ENCODE measurements around the gene PKNOX2.

The PKNOX2 gene

DNA sequence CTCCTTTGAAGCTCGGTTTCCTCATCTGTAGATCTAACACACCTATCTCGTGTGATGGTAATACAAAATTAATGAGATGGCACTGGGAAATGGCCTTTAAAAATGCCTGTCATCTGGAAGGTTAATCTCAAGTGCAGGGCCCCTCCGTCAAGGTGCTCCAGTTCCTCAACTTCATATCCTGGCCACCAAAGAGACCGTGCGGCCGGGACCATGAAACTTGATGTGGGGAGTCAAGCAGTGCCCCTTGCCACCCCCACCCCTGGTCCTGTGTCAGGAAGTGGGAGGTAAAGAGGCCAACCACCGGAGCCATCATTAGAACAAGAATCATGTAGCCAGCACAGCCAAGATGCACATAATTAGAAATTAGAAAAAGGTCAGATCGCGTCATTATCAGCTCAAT is 223.3 kb downstream of the PKNOX2 start:
- H3K4me3 ChIP-seq (ENCODE audit: control insufficient read depth, low read depth, low read length), result no peak overlapping the region
- TF ChIP-seq, protein P1, sequence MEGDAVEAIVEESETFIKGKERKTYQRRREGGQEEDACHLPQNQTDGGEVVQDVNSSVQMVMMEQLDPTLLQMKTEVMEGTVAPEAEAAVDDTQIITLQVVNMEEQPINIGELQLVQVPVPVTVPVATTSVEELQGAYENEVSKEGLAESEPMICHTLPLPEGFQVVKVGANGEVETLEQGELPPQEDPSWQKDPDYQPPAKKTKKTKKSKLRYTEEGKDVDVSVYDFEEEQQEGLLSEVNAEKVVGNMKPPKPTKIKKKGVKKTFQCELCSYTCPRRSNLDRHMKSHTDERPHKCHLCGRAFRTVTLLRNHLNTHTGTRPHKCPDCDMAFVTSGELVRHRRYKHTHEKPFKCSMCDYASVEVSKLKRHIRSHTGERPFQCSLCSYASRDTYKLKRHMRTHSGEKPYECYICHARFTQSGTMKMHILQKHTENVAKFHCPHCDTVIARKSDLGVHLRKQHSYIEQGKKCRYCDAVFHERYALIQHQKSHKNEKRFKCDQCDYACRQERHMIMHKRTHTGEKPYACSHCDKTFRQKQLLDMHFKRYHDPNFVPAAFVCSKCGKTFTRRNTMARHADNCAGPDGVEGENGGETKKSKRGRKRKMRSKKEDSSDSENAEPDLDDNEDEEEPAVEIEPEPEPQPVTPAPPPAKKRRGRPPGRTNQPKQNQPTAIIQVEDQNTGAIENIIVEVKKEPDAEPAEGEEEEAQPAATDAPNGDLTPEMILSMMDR (IDR thresholded peaks at IDR 0.05; ENCODE audit: control insufficient read depth, insufficient read depth, low read depth, low read length, missing control alignments), result no peak
- DNase-seq (ENCODE audit: low read depth), result no peak

DNA sequence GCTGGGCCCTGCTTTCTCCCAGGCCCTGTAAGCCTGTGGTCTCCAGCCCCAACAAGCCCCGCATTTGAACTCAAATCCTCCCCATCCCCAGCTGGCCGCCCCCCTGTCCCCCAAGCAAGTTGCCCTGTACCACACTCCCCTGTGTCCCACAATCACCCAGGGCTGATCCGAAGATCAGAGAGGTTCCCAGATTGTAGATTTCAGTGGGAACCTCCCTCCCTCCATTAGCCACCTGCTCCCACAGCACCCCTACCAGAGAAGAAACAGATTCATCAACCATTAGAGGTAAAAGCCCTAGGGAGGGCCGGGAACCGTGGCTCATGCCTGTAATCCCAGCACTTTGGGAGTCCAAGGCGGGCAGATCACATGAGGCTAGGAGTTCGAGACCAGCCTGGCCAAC is 224.1 kb downstream of the PKNOX2 start:
- no peak for DNase-seq (ENCODE audit: low read depth)
- H3K4me3 ChIP-seq (ENCODE audit: control insufficient read depth, low read depth, low read length), result no peak overlapping the region
- TF ChIP-seq, protein P1 (IDR thresholded peaks at IDR 0.05; ENCODE audit: control insufficient read depth, insufficient read depth, low read depth, low read length, missing control alignments), result no peak

DNA sequence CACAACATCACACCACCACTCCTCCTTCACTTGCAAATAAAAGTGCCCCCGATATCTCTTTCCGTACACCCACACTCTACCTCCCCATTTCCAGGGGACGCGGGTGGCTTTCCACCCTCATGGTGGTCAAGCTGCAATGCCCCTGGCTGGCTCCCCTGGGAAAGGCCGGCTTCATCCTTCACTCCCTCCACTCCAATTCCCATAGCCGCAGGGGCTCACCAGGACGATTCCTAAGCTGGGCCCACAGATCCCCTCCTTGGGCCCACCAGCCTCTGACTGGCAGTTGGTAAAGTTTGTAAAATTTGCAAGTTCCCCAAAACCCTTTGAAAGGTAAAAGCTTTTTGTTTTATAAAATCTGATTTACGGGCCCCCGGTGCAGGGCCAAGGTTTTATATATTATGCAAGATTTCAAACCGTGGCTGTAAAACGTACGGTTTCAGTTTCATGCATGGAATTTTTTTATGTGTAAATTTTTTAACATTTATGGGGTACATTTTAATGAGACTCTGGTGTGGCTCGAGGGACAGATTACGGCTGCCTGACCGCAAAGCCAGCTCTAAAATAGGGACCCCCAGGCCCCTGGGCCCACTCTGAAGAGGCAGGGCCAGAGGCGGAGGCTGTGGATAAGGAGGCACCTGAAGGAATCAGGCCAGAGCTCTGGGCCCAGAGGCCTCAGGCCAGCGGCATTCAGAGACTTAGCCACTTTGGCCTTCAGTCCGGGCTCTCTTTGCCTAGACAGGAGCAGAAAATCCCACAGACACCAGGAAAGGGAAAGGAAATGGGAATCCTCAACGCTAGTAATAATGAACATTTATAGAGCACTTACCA is 225.0 kb downstream of the PKNOX2 start:
- no peak overlapping the region for H3K4me3 ChIP-seq (ENCODE audit: control insufficient read depth, low read depth, low read length)
- DNase-seq (ENCODE audit: low read depth), result no peak
- TF ChIP-seq, protein P1 (IDR thresholded peaks at IDR 0.05; ENCODE audit: control insufficient read depth, insufficient read depth, low read depth, low read length, missing control alignments), result no peak

DNA sequence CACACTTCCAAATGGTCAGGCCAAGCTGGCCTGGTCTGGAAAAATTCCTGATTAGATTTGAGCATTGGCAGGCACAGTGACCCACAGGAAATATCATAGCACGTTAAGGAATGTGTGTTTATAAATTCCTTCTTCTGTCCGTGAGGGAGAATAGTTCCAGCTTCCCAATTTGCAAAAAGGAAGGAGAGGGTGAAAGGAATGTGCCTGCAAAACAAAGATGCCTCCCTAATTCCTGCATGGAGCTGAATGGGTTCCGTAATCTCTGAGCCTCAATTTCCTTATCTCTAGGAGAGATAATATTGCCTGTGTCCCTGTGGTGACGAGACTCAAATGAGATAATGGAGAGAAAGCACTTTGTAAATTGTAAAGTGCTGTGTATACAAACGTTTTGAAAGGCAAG is 226.4 kb downstream of the PKNOX2 start:
- TF ChIP-seq, protein P1 (IDR thresholded peaks at IDR 0.05; ENCODE audit: control insufficient read depth, insufficient read depth, low read depth, low read length, missing control alignments), result no peak
- DNase-seq (ENCODE audit: low read depth), result peak; percentile 25
- H3K4me3 ChIP-seq (ENCODE audit: control insufficient read depth, low read depth, low read length), result no peak overlapping the region

DNA sequence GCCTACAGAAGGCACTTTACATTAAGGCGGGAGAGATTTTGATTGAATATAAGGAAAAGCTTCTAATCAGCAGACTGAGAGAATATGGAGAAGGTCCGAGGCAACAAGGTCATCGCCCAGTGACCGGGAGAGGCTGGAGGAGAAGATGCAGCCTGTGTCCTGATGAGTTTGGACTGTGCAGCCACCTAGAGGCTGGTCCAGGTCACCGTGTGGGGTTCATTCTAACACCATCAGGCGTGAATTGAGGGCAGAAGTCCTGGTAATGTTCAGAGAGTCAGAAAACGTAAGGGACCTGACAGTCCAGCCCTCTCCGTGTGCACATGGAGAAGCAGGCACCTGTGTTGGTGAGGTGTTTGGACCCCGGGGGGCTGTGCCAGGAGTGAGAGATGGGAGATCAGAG is 228.8 kb downstream of the PKNOX2 start:
- DNase-seq (ENCODE audit: low read depth), result no peak
- TF ChIP-seq, protein P1 (IDR thresholded peaks at IDR 0.05; ENCODE audit: control insufficient read depth, insufficient read depth, low read depth, low read length, missing control alignments), result no peak
- H3K4me3 ChIP-seq (ENCODE audit: control insufficient read depth, low read depth, low read length), result no peak overlapping the region

DNA sequence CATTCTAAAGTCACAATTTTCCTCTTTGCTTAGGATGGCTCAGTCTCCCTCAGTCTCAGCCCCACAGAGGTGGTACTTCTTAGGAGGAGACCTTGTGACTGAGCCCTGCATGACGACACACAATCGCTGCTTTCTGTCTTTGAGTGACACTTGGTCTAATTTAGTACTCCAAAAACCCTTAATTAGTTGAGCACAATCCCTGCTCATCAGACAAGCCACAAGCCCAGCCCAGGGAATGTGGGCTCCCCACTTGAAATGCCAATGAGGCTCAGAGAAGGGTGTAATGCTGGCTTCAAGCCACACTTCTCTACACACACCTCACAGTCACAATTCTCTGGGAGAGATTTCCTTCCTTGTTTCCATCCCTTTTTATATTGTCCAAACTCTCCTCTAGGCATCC is 229.7 kb downstream of the PKNOX2 start:
- TF ChIP-seq, protein P1 (IDR thresholded peaks at IDR 0.05; ENCODE audit: control insufficient read depth, insufficient read depth, low read depth, low read length, missing control alignments), result no peak
- no peak overlapping the region for H3K4me3 ChIP-seq (ENCODE audit: control insufficient read depth, low read depth, low read length)
- no peak for DNase-seq (ENCODE audit: low read depth)
